Measurements from ENCODE around the gene CYB5R3. TPM values are rescaled to one million over a fixed set of nuclear protein-coding genes. Genes with fewer than 3 reads are reported as not detected.
"Not testable (repeated sequence)": the region's sequence is repeated elsewhere in the genome, so short reads cannot be mapped to it uniquely, and the experiment has no call there.

CYB5R3 gene
- total RNA-seq, 4 donors from 2014 or later, result 138 to 294 (median 167) TPM

DNA sequence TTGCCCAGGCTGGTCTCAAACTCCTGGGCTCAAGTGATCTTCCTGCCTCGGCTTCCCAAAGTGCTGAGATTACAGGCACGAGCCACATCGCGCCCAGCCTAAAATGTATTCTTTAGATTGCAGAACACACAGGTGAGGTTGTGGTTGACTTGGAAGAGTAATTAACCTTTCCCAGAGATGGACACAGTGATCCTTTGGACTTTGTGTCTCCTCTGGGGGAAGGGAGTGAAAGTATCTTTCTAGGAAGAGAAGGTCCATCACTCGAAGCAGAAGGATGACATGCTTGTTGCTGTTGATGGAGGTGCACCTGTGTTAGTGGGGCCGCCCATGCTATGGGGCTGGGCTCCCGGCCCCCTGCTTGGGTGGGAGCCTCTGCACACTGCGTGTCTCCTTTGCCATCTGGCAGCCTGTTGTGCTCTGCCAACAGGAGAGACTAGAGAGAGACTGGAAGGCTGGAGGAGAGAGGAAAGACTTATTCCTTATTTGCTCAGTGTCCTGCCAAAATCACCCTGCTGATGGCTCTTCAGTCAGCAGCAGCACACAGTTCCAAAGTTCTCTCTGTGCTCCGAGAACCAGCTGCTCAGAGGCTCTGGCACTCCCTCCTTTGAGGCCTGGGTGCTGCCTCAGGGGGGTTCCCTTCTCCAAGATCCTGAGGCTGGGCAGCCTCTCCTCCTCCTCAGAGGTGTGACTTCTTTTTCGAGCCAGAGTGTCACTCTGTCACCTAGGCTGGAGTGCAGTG lies 33.1 kb upstream of the CYB5R3 start:
- Histone ChIP-seq H3K4me3 (no peak overlapping the region), H3K27me3 (no peaks in the 10 kb centered on the region), H3K36me3 (no peaks in the 10 kb centered on the region), H3K4me1 (peaks cover 52 to 65% (median 55%) of the 10 kb centered on the region in 4 donors), H3K27ac (peak overlapping the region; percentile 78 to 94 (median 86)), H3K9me3 (no peaks in the 10 kb centered on the region)
- WGBS, 2 donors (ENCODE audit: low coverage in 1 of 2), result 40 to 44% methylated on average over 2 to 10 of the region's 10 CpGs
- intact Hi-C loops (cut with DNase I; ENCODE audit: low total_unique reads), result no loop called here
- in situ Hi-C loops (cut with MboI; ENCODE audit: low pct_ligation_motif_present in 1 of 4, low pct_unique_long_range_greater_than_20kb in 1 of 4, low sequenced_read_pairs in 3 of 4), result no loop called here
- TF ChIP-seq, protein P1, sequence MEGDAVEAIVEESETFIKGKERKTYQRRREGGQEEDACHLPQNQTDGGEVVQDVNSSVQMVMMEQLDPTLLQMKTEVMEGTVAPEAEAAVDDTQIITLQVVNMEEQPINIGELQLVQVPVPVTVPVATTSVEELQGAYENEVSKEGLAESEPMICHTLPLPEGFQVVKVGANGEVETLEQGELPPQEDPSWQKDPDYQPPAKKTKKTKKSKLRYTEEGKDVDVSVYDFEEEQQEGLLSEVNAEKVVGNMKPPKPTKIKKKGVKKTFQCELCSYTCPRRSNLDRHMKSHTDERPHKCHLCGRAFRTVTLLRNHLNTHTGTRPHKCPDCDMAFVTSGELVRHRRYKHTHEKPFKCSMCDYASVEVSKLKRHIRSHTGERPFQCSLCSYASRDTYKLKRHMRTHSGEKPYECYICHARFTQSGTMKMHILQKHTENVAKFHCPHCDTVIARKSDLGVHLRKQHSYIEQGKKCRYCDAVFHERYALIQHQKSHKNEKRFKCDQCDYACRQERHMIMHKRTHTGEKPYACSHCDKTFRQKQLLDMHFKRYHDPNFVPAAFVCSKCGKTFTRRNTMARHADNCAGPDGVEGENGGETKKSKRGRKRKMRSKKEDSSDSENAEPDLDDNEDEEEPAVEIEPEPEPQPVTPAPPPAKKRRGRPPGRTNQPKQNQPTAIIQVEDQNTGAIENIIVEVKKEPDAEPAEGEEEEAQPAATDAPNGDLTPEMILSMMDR (IDR thresholded peaks at IDR 0.05), result no peak
- TF ChIP-seq POLR2A (IDR thresholded peaks at IDR 0.05), result no peak
- no peak for TF ChIP-seq EP300 (IDR thresholded peaks at IDR 0.05; ENCODE audit: low read depth)
- no peak for TF ChIP-seq POLR2AphosphoS5 (IDR thresholded peaks at IDR 0.05)
- no peak for DNase-seq

DNA sequence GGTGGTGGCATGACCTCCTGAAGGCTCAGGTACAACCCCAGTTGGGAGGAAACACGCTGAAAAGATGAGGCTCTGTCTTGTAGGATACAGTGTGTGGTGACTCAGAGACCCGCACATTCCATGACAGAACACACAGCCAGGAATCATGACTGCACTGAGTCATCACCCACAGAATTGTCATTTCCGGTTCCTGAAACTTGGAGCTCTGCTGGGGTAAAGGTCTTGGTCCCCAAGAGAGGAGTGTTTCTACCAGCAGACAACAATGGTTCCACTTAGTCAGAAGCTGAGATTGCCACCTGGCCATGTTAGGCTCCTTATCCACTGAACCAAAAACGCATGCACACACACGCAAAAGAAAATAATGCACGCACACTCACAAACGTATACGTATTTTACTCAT lies 31.5 kb upstream of the CYB5R3 start:
- intact Hi-C loops (cut with DNase I; ENCODE audit: low total_unique reads), result no loop called here

DNA sequence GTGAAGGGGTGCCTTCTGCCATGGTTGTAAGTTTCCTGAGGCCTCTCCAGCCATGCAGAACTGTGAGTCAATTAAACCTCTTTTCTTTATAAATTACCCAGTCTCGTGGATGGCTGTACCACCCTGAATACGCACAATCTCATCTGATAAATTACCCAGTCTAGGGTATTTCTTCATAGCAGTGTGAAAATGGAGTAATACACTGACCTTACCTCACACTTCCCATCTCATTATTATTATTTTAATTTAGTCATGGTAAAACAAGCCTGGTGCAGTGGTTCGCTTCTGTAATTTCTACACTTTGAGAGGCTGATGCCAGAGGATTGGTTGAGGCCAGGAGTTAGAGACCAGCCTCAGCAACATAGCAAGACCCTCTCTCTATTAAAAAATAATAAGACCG lies 30.5 kb upstream of the CYB5R3 start:
- no peaks in the 10 kb centered on the region for H3K27me3 ChIP-seq
- H3K9me3 ChIP-seq, result no peaks in the 10 kb centered on the region
- intact Hi-C loops (cut with DNase I; ENCODE audit: low total_unique reads) (no loop called here), in situ Hi-C loops (cut with MboI; ENCODE audit: low pct_ligation_motif_present in 1 of 4, low pct_unique_long_range_greater_than_20kb in 1 of 4, low sequenced_read_pairs in 3 of 4) (no loop called here)
- TF ChIP-seq EP300 (IDR thresholded peaks at IDR 0.05; ENCODE audit: low read depth), result no peak
- TF ChIP-seq, protein P1 (IDR thresholded peaks at IDR 0.05), result no peak
- TF ChIP-seq POLR2A (IDR thresholded peaks at IDR 0.05), result no peak
- TF ChIP-seq POLR2AphosphoS5 (IDR thresholded peaks at IDR 0.05), result no peak
- DNase-seq, result no peak
- 89 to 100% methylated on average over 2 to 4 of the region's 4 CpGs for WGBS, 2 donors (ENCODE audit: low coverage in 1 of 2)
- peak overlapping the region in 1 of 4 donors; percentile 94 for H3K27ac ChIP-seq
- H3K36me3 ChIP-seq, result no peaks in the 10 kb centered on the region
- peaks cover 37 to 57% (median 47%) of the 10 kb centered on the region in 4 donors for H3K4me1 ChIP-seq
- no peak overlapping the region for H3K4me3 ChIP-seq

More for the DNA sequence above, 31.5 kb upstream of the CYB5R3 start:
- TF ChIP-seq POLR2AphosphoS5 (IDR thresholded peaks at IDR 0.05), result peak in 1 of 3 donors; percentile 58
- TF ChIP-seq EP300 (IDR thresholded peaks at IDR 0.05; ENCODE audit: low read depth), result no peak
- WGBS, 2 donors (ENCODE audit: low coverage in 1 of 2), result 72 to 93% methylated on average over 3 to 8 of the region's 8 CpGs
- peaks cover 44 to 64% (median 51%) of the 10 kb centered on the region in 4 donors for H3K4me1 ChIP-seq
- no peaks in the 10 kb centered on the region for H3K27me3 ChIP-seq
- no peaks in the 10 kb centered on the region for H3K9me3 ChIP-seq
- in situ Hi-C loops (cut with MboI; ENCODE audit: low pct_ligation_motif_present in 1 of 4, low pct_unique_long_range_greater_than_20kb in 1 of 4, low sequenced_read_pairs in 3 of 4), result no loop called here
- H3K27ac ChIP-seq, result peak overlapping the region in 2 of 4 donors; percentile 47 to 94
- no peak for DNase-seq
- H3K4me3 ChIP-seq, result no peak overlapping the region
- H3K36me3 ChIP-seq, result no peaks in the 10 kb centered on the region

DNA sequence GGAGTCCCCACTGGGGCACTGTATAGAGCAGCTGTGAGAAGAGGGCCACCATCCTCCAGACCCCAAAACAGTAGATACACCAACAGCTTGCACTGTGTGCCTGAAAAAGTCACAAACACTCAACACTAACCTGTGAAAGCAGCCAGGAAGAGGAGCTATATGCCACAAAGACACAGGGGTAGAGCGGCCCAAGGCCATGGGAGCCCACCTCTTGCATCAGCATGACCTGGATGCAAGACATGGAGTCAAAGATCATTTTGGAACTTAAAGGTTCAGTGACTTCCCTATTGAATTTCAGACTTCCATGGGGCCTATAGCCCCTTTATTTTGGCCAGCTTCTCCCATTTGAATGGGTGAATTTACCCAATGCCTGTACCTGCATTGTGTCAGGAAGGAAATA lies 29.7 kb upstream of the CYB5R3 start:
- in situ Hi-C loops (cut with MboI; ENCODE audit: low pct_ligation_motif_present in 1 of 4, low pct_unique_long_range_greater_than_20kb in 1 of 4, low sequenced_read_pairs in 3 of 4), result no loop called here
- H3K36me3 ChIP-seq, result no peaks in the 10 kb centered on the region
- WGBS, 2 donors (ENCODE audit: low coverage in 1 of 2), result 100% methylated on average over 1 of the region's 1 CpG; no CpG with 5 or more reads in 1 of the 2 donors

DNA sequence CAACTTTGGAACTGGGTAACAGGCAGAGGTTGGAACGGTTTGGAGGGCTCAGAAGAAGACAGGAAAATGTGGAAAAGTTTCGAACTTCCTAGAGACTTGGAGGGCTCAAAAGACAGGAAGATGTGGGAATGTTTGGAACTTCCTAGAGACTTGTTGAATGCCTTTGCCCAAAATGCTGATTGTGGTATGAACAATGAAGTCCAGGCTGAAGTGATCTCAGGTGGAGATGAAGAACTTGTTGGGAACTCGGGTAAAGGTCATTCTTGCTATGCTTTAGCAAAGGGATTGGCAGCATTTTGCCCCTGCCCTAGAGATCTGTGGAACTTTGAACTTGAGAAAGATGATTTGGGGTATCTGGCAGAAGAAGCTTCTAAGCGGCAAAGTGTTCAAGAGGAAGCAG lies 28.7 kb upstream of the CYB5R3 start:
- H3K36me3 ChIP-seq; intact Hi-C loops (cut with DNase I; ENCODE audit: low total_unique reads); in situ Hi-C loops (cut with MboI; ENCODE audit: low pct_ligation_motif_present in 1 of 4, low pct_unique_long_range_greater_than_20kb in 1 of 4, low sequenced_read_pairs in 3 of 4); H3K27me3 ChIP-seq; H3K4me3 ChIP-seq; DNase-seq; H3K9me3 ChIP-seq: not testable (repeated sequence)
- WGBS, 2 donors (ENCODE audit: low coverage in 1 of 2), result 75 to 84% methylated on average over 3 to 4 of the region's 4 CpGs
- Histone ChIP-seq H3K27ac (peak overlapping the region in 1 of 4 donors; percentile 84), H3K4me1 (peaks cover 19 to 39% (median 34%) of the 10 kb centered on the region in 4 donors)

More for the DNA sequence above, 29.7 kb upstream of the CYB5R3 start:
- H3K27ac ChIP-seq, result no peak overlapping the region
- no peaks in the 10 kb centered on the region for H3K9me3 ChIP-seq
- H3K4me3 ChIP-seq, result no peak overlapping the region
- TF ChIP-seq EP300 (IDR thresholded peaks at IDR 0.05; ENCODE audit: low read depth) (no peak), POLR2A (IDR thresholded peaks at IDR 0.05) (no peak), POLR2AphosphoS5 (IDR thresholded peaks at IDR 0.05) (no peak)
- TF ChIP-seq, protein P1 (IDR thresholded peaks at IDR 0.05), result no peak
- H3K27me3 ChIP-seq, result no peaks in the 10 kb centered on the region
- no peak for DNase-seq
- peaks cover 29 to 49% (median 40%) of the 10 kb centered on the region in 4 donors for H3K4me1 ChIP-seq
- intact Hi-C loops (cut with DNase I; ENCODE audit: low total_unique reads), result no loop called here
